Subcutaneous adipose tissue (tissue), 4 donors: Measurements from ENCODE around the gene NRF1. TPM values are rescaled to one million over a fixed set of nuclear protein-coding genes. Genes with fewer than 3 reads are reported as not detected.

Source experiments
- total RNA-seq, 4 donors: library from RNA; depleted of rRNA; stranded (reverse); fragments of >200 nt; gene quantifications; one replicate each; pipeline ENCODE4 v1.1.0, GENCODE V29; 2016
- TF ChIP-seq, protein P1 (sequence below): fragments of 450-650 bp; IDR thresholded peaks from one replicate; pipeline ENCODE4 v1.5.1; 2016; ENCODE audit warnings: low read depth, mild to moderate bottlenecking, control low read depth, antibody characterized with exemption, moderate library complexity

Gene NRF1
- total RNA-seq, 4 donors from 2014 or later: 12.8 to 26.7 (median 19.9) TPM

DNA sequence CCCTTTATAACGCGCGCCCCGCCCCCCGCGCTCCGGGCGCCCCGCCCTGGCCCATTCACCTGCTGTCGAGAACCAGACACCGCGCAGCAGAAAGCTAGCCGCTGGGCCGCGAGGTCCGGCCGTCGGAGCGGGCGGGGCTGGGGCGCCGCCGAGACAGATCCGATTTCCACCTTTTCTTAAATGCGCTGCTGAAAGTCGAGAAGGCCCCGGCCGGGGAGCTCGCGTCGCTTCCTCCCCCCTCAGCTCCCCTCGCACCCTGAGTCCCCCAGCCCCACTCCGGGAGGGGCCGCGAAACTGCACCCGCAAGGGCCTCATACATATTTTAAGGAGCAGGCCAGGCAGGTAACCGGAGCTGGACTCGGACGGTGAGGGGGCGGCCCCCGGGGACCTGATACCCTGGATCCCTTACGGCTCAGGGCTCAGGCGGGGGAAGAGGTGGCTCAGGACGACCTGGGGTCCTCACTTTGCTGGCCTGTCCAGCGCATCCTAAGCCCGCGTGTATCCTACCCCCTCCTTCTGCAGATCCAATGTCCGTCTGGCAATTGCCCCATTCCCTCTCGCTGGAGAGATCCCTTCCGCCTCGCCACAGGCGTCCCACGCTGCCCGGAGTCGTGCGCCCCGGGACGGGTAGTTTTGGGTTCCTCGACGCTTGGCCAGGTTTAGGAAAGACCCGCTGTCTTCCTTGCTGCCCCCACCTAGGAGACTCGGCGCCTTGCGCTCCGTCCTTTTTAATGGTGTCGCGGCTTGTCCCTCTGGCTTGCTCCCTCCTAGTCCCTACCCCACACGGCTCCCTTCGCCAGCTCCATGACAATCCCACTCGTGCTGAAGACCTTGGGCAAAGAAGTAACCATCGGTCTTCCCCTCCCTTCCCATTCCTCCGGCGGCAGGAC, 170.7 kb downstream of the NRF1 start:
- TF ChIP-seq, protein P1, sequence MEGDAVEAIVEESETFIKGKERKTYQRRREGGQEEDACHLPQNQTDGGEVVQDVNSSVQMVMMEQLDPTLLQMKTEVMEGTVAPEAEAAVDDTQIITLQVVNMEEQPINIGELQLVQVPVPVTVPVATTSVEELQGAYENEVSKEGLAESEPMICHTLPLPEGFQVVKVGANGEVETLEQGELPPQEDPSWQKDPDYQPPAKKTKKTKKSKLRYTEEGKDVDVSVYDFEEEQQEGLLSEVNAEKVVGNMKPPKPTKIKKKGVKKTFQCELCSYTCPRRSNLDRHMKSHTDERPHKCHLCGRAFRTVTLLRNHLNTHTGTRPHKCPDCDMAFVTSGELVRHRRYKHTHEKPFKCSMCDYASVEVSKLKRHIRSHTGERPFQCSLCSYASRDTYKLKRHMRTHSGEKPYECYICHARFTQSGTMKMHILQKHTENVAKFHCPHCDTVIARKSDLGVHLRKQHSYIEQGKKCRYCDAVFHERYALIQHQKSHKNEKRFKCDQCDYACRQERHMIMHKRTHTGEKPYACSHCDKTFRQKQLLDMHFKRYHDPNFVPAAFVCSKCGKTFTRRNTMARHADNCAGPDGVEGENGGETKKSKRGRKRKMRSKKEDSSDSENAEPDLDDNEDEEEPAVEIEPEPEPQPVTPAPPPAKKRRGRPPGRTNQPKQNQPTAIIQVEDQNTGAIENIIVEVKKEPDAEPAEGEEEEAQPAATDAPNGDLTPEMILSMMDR: no peak

GRCh38 chr7:129782818-129783583, 171.5 kb downstream of the NRF1 start:
- TF ChIP-seq, protein P1: no peak

DNA sequence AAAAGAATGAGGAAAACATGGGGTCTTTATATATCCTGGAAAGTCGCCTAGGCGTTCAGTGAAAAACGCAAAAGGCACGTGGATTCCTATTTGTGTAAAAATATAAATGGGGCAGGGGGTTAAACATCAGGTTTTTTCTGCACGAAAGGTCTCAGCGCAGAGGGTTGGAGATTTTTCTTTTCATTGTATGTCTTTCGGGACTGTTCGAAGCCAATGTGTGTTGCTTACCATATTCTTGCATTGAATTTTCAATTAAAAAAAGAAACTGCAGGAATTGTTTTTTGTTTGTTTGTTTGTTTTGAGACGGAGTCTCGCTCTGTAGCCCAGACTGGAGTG, 172.0 kb downstream of the NRF1 start:
- TF ChIP-seq, protein P1: no peak

GRCh38 chr7:129784437-129784782, 172.9 kb downstream of the NRF1 start:
- TF ChIP-seq, protein P1: no peak

GRCh38 chr7:129784783-129785684, 173.5 kb downstream of the NRF1 start:
- TF ChIP-seq, protein P1: no peak

DNA sequence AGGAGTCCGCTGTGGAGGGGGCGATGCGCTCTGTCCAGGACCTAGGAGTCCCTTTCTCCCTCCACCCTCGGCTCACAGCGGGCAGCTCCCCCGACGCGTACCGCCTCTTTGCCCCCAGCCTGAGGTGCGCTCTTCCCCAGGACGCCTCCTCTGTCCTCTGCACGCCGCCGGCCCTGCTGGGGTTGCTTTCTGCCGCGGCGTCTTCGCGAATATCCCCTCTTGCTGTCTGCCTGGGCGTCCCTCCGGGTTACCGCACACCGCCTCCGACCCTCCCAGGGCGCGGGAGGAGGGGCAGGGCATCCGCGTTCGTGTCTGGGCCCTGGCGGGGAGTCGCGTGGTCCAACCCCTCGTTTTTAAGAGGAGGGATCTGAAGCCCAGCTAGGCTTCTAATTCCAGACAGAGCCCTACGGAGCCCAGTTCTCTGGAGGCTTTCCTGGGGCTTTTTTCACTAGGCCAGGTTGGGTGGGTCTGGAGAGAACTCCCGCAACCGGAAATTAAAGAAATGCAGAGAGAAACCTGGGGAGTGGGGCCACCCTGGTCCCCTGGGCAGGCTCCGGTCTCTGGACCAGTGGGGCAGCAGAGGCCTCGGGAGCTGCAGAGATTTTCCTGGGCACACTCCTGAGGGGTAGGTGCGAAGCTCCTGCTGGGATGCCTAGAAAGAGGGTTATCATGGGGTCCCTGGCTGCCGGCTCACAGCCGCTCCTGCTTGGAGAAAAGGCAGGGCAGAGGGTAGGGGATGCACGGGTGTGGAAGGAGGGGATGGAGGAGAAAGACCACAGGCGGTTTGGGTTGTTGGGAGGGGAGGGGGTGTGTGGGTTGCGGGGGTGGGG, 174.4 kb downstream of the NRF1 start:
- TF ChIP-seq, protein P1: no peak
